Keratinocyte (primary cell): Measurements from ENCODE around the gene PRRC2B. TPM values are rescaled to one million over a fixed set of nuclear protein-coding genes. Genes with fewer than 3 reads are reported as not detected.

Experiments used
- DNase-seq: peaks from one replicate; pipeline ENCODE4 v3.0.0-alpha.2; 2011; ENCODE audit warnings: low read depth, missing footprints, low spot score
- FAIRE-seq: peaks from 2 replicates; lab custom pipeline; 2011; peaks lifted over from hg19 to GRCh38; lab: Jason Lieb, UNC
- H2AFZ ChIP-seq: 2 replicates; pipeline ENCODE4 v1.6.0; 2012; ENCODE audit warnings: low read length, control low read depth, inconsistent platforms; ENCODE audit not compliant: control insufficient read depth
- H3K27ac ChIP-seq: 2 replicates; pipeline ENCODE4 v1.5.1; 2011; ENCODE audit warnings: low read length; ENCODE audit not compliant: control insufficient read depth, insufficient read depth
- H3K27me3 ChIP-seq: 3 replicates; pipeline ENCODE4 v1.6.0; 2011; ENCODE audit warnings: low read length; ENCODE audit not compliant: control insufficient read depth, insufficient read depth; ENCODE audit errors: extremely low read depth
- H3K36me3 ChIP-seq, 2 experiments: 2 replicates in 1 of 2; 3 replicates in 1 of 2; pipeline ENCODE4 v1.5.1; 2011; ENCODE audit warnings: low read length in 2 of 2, mild to moderate bottlenecking in 1 of 2; ENCODE audit not compliant: control insufficient read depth in 2 of 2, insufficient read depth in 2 of 2; ENCODE audit errors: extremely low read depth in 1 of 2
- H3K4me1 ChIP-seq: 3 replicates; pipeline ENCODE4 v1.5.1; 2011; ENCODE audit warnings: low read length; ENCODE audit not compliant: control insufficient read depth, insufficient read depth; ENCODE audit errors: extremely low read depth
- H3K4me2 ChIP-seq: 3 replicates; pipeline ENCODE4 v1.6.0; 2011; ENCODE audit warnings: low read depth, low read length; ENCODE audit not compliant: control insufficient read depth, insufficient read depth; ENCODE audit errors: extremely low read depth
- H3K4me3 ChIP-seq, 3 experiments: fragments of 200-600 bp in 1 of 3; sonication (generic) in 1 of 3; 2 replicates in 2 of 3; 3 replicates in 1 of 3; pipeline ENCODE4 v1.5.1; 2011 to 2016; ENCODE audit warnings: low read length in 3 of 3, mild to moderate bottlenecking in 3 of 3, control low read depth in 2 of 3, inconsistent platforms in 1 of 3, low read depth in 1 of 3, mixed read lengths in 1 of 3, mixed run types in 1 of 3, moderate library complexity in 1 of 3; ENCODE audit not compliant: control insufficient read depth in 2 of 3, insufficient read depth in 2 of 3; ENCODE audit errors: extremely low read depth in 1 of 3
- H3K79me2 ChIP-seq: 2 replicates; pipeline ENCODE4 v1.6.0; 2012; ENCODE audit warnings: low read length; ENCODE audit not compliant: control insufficient read depth, insufficient read depth
- H3K9ac ChIP-seq: 3 replicates; pipeline ENCODE4 v1.6.0; 2011; ENCODE audit warnings: low read length; ENCODE audit not compliant: control insufficient read depth, insufficient read depth; ENCODE audit errors: extremely low read depth
- H3K9me1 ChIP-seq: 3 replicates; pipeline ENCODE4 v1.6.0; 2011; ENCODE audit warnings: low read length; ENCODE audit not compliant: control insufficient read depth, insufficient read depth; ENCODE audit errors: extremely low read depth
- H3K9me3 ChIP-seq: 2 replicates; pipeline ENCODE4 v1.5.1; 2012; ENCODE audit warnings: low read depth, low read length; ENCODE audit not compliant: control insufficient read depth
- H4K20me1 ChIP-seq: 3 replicates; pipeline ENCODE4 v1.6.0; 2011; ENCODE audit warnings: low read length; ENCODE audit not compliant: control insufficient read depth, insufficient read depth; ENCODE audit errors: extremely low read depth
- CTCF ChIP-seq, 3 experiments: IDR thresholded peaks in 1 of 3; conservative IDR thresholded peaks in 1 of 3; optimal IDR thresholded peaks in 1 of 3; 2 replicates in 2 of 3; 3 replicates in 1 of 3; pipeline versions ENCODE3 to v1.5.1; 2011; ENCODE audit warnings: low read length in 3 of 3, mild to moderate bottlenecking in 3 of 3, moderate library complexity in 2 of 3, control low read depth in 1 of 3, inconsistent platforms in 1 of 3; ENCODE audit not compliant: insufficient read depth in 2 of 3; ENCODE audit errors: extremely low read depth in 1 of 3
- EZH2 ChIP-seq: IDR thresholded peaks from one replicate; pipeline ENCODE4 v1.6.1; 2012; ENCODE audit warnings: inconsistent platforms, mild to moderate bottlenecking, low read length, moderate library complexity
- dilution Hi-C: fragments of 300-500 bp; cut with MboI; formaldehyde crosslinking; loops from one replicate; pipeline ENCODE4 v1.7.0; 2020; ENCODE audit warnings: low sequenced_read_pairs; ENCODE audit not compliant: extremely low pct_ligation_motif_present
- polyA plus RNA-seq, 5 experiments: library from polyadenylated mRNA; depleted of rRNA in 3 of 5; stranded (reverse) in 3 of 5; stranded (forward) in 1 of 5; unstranded in 1 of 5; fragments of >200 nt; gene quantifications; 1 replicate in 1 of 5; 2 replicates in 3 of 5; 3 replicates in 1 of 5; pipeline versions ENCODE4 v1.2.1 to v1.2.3, GENCODE V29; 2011 to 2012; ENCODE audit warnings: missing spikeins in 2 of 5, low read depth in 1 of 5, low replicate concordance in 1 of 5

Gene PRRC2B
- polyA plus RNA-seq, 1 donor (not counting 4 experiments of a cell fraction or from before 2014, with no cell fraction given), result 20.8 TPM

DNA sequence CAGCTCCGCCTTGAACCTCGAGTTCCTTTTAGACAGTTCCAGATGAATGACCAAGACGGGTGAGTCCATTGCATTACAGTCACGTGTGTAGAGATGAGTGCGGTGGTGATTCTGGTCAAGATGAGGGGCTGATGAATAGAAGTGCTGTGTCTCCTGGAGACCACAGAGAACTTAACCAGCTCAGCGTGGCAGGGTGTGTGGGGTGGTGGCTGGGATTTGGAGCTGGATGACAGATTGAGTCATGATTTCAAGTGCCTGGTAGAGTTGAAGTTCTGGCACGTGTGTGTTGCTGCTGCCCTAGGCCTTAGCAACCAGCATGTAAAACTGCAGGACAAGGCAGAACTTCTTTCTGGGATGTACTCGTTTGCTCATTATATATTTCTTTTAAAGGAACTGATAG lies 53.3 kb downstream of the PRRC2B start:
- H3K27me3 ChIP-seq, result no peaks in the 10 kb centered on the region
- TF ChIP-seq EZH2 (no peak), CTCF (optimal IDR thresholded peaks at IDR 0.05 in 1 of 3, IDR thresholded peaks at IDR 0.05 in 1 of 3, conservative IDR thresholded peaks at IDR 0.05 in 1 of 3; ENCODE audit: extremely low read depth in 1 of 3, insufficient read depth in 2 of 3, low read length in 3 of 3) (no peak)
- H3K9me1 ChIP-seq, result no peaks in the 10 kb centered on the region
- H3K9me3 ChIP-seq, result no peaks in the 10 kb centered on the region
- H4K20me1 ChIP-seq, result peaks cover 2% of the 10 kb centered on the region
- no peak for FAIRE-seq
- H3K4me3 ChIP-seq, result no peak overlapping the region
- peaks cover 37 to 50% of the 10 kb centered on the region in 2 experiments for H3K36me3 ChIP-seq
- no peak overlapping the region for H2AFZ ChIP-seq
- peaks cover 36% of the 10 kb centered on the region for H3K79me2 ChIP-seq
- H3K4me1 ChIP-seq, result no peaks in the 10 kb centered on the region
- H3K27ac ChIP-seq, result no peak overlapping the region
- dilution Hi-C loops, result no loop called here
- H3K4me2 ChIP-seq, result no peak overlapping the region
- no peak overlapping the region for H3K9ac ChIP-seq
- DNase-seq, result no peak

GRCh38 chr9:131447600-131447999 lies 53.7 kb downstream of the PRRC2B start:
- TF ChIP-seq CTCF (optimal IDR thresholded peaks at IDR 0.05 in 1 of 3, IDR thresholded peaks at IDR 0.05 in 1 of 3, conservative IDR thresholded peaks at IDR 0.05 in 1 of 3; ENCODE audit: extremely low read depth in 1 of 3, insufficient read depth in 2 of 3, low read length in 3 of 3) (no peak), EZH2 (no peak)
- Histone ChIP-seq H3K4me2 (no peak overlapping the region), H3K4me1 (no peaks in the 10 kb centered on the region), H4K20me1 (peaks cover 4% of the 10 kb centered on the region), H3K27ac (no peak overlapping the region), H3K9me3 (no peaks in the 10 kb centered on the region), H3K9ac (no peak overlapping the region), H2AFZ (no peak overlapping the region), H3K36me3 (peaks cover 33 to 46% of the 10 kb centered on the region in 2 experiments), H3K9me1 (no peaks in the 10 kb centered on the region), H3K79me2 (peaks cover 35% of the 10 kb centered on the region), H3K4me3 (no peak overlapping the region), H3K27me3 (no peaks in the 10 kb centered on the region)
- DNase-seq, result no peak
- no peak for FAIRE-seq
- dilution Hi-C loops, result no loop called here
